Measurements from ENCODE around the gene PI4K2B.

Gene PI4K2B

GRCh38 chr4:25258980-25259578 lies 25.2 kb downstream of the PI4K2B start:
- H3K9me2 ChIP-seq (replicated peaks; ENCODE audit: insufficient read depth, low read length) = no peaks in the 10 kb centered on the region
- no peaks in the 10 kb centered on the region; the same call in 1 of the 2 replicates for H3K4me1 ChIP-seq (ENCODE audit: low read length)
- no peaks in the 10 kb centered on the region for H3K9me3 ChIP-seq (replicated peaks; ENCODE audit: insufficient read depth, low read length)
- H2AFZ ChIP-seq (ENCODE audit: low read length) = no peak overlapping the region
- no peak overlapping the region for H3K4me2 ChIP-seq (ENCODE audit: low read depth, low read length)
- H3K36me3 ChIP-seq (replicated peaks; ENCODE audit: insufficient read depth, low read length) = peaks cover 18% of the 10 kb centered on the region; the same call in 1 of the 2 replicates
- H3K79me2 ChIP-seq (ENCODE audit: low read length) = peaks cover 29% of the 10 kb centered on the region
- no peak for TF ChIP-seq EZH2 (optimal IDR thresholded peaks at IDR 0.05; ENCODE audit: low read depth, low read length)
- TF ChIP-seq CTCF (IDR thresholded peaks at IDR 0.05; ENCODE audit: low read length) = no peak
- TF ChIP-seq EZH2phosphoT487 (IDR thresholded peaks at IDR 0.05; ENCODE audit: low read length) = no peak
- H3K4me3 ChIP-seq (ENCODE audit: low read length) = no peak overlapping the region
- no peaks in the 10 kb centered on the region for H3F3A ChIP-seq (ENCODE audit: insufficient read depth, low read length)
- no peaks in the 10 kb centered on the region for H3K27me3 ChIP-seq (replicated peaks; ENCODE audit: insufficient read depth, low read length)
- DNase-seq = no peak
- H3K9ac ChIP-seq (ENCODE audit: low read length) = no peak overlapping the region
- H4K20me1 ChIP-seq (ENCODE audit: insufficient read depth, low read length) = peaks cover under 1% of the 10 kb centered on the region; the same call in 1 of the 2 replicates
- no peak overlapping the region for H3K27ac ChIP-seq (ENCODE audit: low read length)

- no peaks in the 10 kb centered on the region for H3K9me3 ChIP-seq (replicated peaks; ENCODE audit: insufficient read depth, low read length)
- DNase-seq = no peak
- no peak overlapping the region for H3K4me3 ChIP-seq (ENCODE audit: low read length)
- H4K20me1 ChIP-seq (ENCODE audit: insufficient read depth, low read length) = no peaks in the 10 kb centered on the region
- no peaks in the 10 kb centered on the region; the same call in 1 of the 2 replicates for H3K36me3 ChIP-seq (replicated peaks; ENCODE audit: insufficient read depth, low read length)
- no peaks in the 10 kb centered on the region for H3K27me3 ChIP-seq (replicated peaks; ENCODE audit: insufficient read depth, low read length)
- H3K4me2 ChIP-seq (ENCODE audit: low read depth, low read length) = no peak overlapping the region
- H3K4me1 ChIP-seq (ENCODE audit: low read length) = no peaks in the 10 kb centered on the region
- H3K9me2 ChIP-seq (replicated peaks; ENCODE audit: insufficient read depth, low read length) = no peaks in the 10 kb centered on the region
- H2AFZ ChIP-seq (ENCODE audit: low read length) = no peak overlapping the region
- no peak overlapping the region for H3K27ac ChIP-seq (ENCODE audit: low read length)
- no peaks in the 10 kb centered on the region for H3F3A ChIP-seq (ENCODE audit: insufficient read depth, low read length)
- TF ChIP-seq CTCF (IDR thresholded peaks at IDR 0.05; ENCODE audit: low read length) (no peak), EZH2 (optimal IDR thresholded peaks at IDR 0.05; ENCODE audit: low read depth, low read length) (no peak), EZH2phosphoT487 (IDR thresholded peaks at IDR 0.05; ENCODE audit: low read length) (no peak)
- no peak overlapping the region for H3K9ac ChIP-seq (ENCODE audit: low read length)
- no peaks in the 10 kb centered on the region for H3K79me2 ChIP-seq (ENCODE audit: low read length)
These were observed 38.0 kb downstream of the PI4K2B start for GRCh38 chr4:25271866-25272265.

- Histone ChIP-seq H3K4me2 (ENCODE audit: low read depth, low read length) (no peak overlapping the region), H4K20me1 (ENCODE audit: insufficient read depth, low read length) (no peaks in the 10 kb centered on the region), H3K27ac (ENCODE audit: low read length) (no peak overlapping the region), H3F3A (ENCODE audit: insufficient read depth, low read length) (no peaks in the 10 kb centered on the region), H2AFZ (ENCODE audit: low read length) (no peak overlapping the region), H3K9me2 (replicated peaks; ENCODE audit: insufficient read depth, low read length) (no peaks in the 10 kb centered on the region), H3K4me1 (ENCODE audit: low read length) (no peaks in the 10 kb centered on the region), H3K9ac (ENCODE audit: low read length) (no peak overlapping the region), H3K36me3 (replicated peaks; ENCODE audit: insufficient read depth, low read length) (0 out of 2 replicates have a peak, but pooled peaks cover 5% of the 10 kb centered on the region), H3K79me2 (ENCODE audit: low read length) (no peaks in the 10 kb centered on the region), H3K9me3 (replicated peaks; ENCODE audit: insufficient read depth, low read length) (no peaks in the 10 kb centered on the region), H3K4me3 (ENCODE audit: low read length) (no peak overlapping the region), H3K27me3 (replicated peaks; ENCODE audit: insufficient read depth, low read length) (no peaks in the 10 kb centered on the region)
- DNase-seq = no peak
- no peak for TF ChIP-seq EZH2phosphoT487 (IDR thresholded peaks at IDR 0.05; ENCODE audit: low read length)
- no peak for TF ChIP-seq EZH2 (optimal IDR thresholded peaks at IDR 0.05; ENCODE audit: low read depth, low read length)
- no peak for TF ChIP-seq CTCF (IDR thresholded peaks at IDR 0.05; ENCODE audit: low read length)
These were observed 46.4 kb downstream of the PI4K2B start for GRCh38 chr4:25280210-25280609.

Measured in MM.1S (cell line).